GM12874 (cell line): Measurements from ENCODE around the gene MCF2L.
A peak's percentile ranks its signal among the peaks of the same experiment; 100 is the strongest.

ENCODE experiments used
- CTCF ChIP-seq: IDR thresholded peaks from 2 replicates; pipeline ENCODE4 v1.5.1; 2011; ENCODE audit warnings: low read depth, mild to moderate bottlenecking, control low read depth, low read length, moderate library complexity; ENCODE audit not compliant: insufficient read depth

MCF2L gene

GRCh38 chr13:112938680-112939079 is 30.3 kb upstream of the MCF2L start:
- TF ChIP-seq CTCF, result no peak

GRCh38 chr13:112940236-112940635 is 28.8 kb upstream of the MCF2L start:
- TF ChIP-seq CTCF, result no peak

GRCh38 chr13:112941349-112941748 is 27.7 kb upstream of the MCF2L start:
- no peak for TF ChIP-seq CTCF

- TF ChIP-seq CTCF, result peak; percentile 87
Observed at GRCh38 chr13:112942689-112943308, 26.2 kb upstream of the MCF2L start.

GRCh38 chr13:112943309-112944125 is 25.5 kb upstream of the MCF2L start:
- no peak for TF ChIP-seq CTCF

GRCh38 chr13:112947796-112948195 is 21.2 kb upstream of the MCF2L start:
- no peak for TF ChIP-seq CTCF

- TF ChIP-seq CTCF, result no peak
Observed at GRCh38 chr13:112951674-112952371, 17.2 kb upstream of the MCF2L start.
